DND-41 (cell line): ENCODE measurements around the gene SLC25A1.

Experiments used
- ATAC-seq: fragments of 200-7000 bp; cut with Tn5 transposase; 3 replicates; pipeline ENCODE4 v1.9.1; 2021; ENCODE audit warnings: low read depth; ENCODE audit not compliant: insufficient read depth
- DNase-seq: peaks from one replicate; pipeline ENCODE4 v3.0.0-alpha.2; 2020
- H2AFZ ChIP-seq: 2 replicates; pipeline ENCODE4 v1.6.0; 2012; ENCODE audit warnings: low read depth, low read length
- H3K27ac ChIP-seq: 2 replicates; pipeline ENCODE4 v1.5.1; 2012; ENCODE audit warnings: low read length, inconsistent platforms
- H3K27me3 ChIP-seq: fragments of 200-600 bp; sonication (generic); 2 replicates; pipeline ENCODE4 v1.6.0; 2012; ENCODE audit warnings: low read length, mild to moderate bottlenecking, inconsistent platforms; ENCODE audit not compliant: insufficient read depth, poor library complexity
- H3K36me3 ChIP-seq: 2 replicates; pipeline ENCODE4 v1.5.1; 2012; ENCODE audit warnings: low read length, inconsistent platforms; ENCODE audit not compliant: insufficient read depth
- H3K4me1 ChIP-seq: 2 replicates; pipeline ENCODE4 v1.5.1; 2012; ENCODE audit warnings: mild to moderate bottlenecking, low read length; ENCODE audit not compliant: insufficient read depth
- H3K4me2 ChIP-seq: 2 replicates; pipeline ENCODE4 v1.6.0; 2012; ENCODE audit warnings: mild to moderate bottlenecking, moderate library complexity, low read length, inconsistent platforms; ENCODE audit not compliant: insufficient read depth
- H3K4me3 ChIP-seq, 2 experiments: fragments of 200-600 bp in 1 of 2; shearing (Covaris generic) in 1 of 2; 2 replicates each; pipeline ENCODE4 v1.5.1; 2012 to 2016; ENCODE audit warnings: inconsistent platforms in 2 of 2, low read length in 2 of 2, mild to moderate bottlenecking in 2 of 2, low read depth in 1 of 2, moderate library complexity in 1 of 2
- H3K79me2 ChIP-seq: 2 replicates; pipeline ENCODE4 v1.6.0; 2012; ENCODE audit warnings: low read length, inconsistent platforms; ENCODE audit not compliant: insufficient read depth
- H3K9ac ChIP-seq: 2 replicates; pipeline ENCODE4 v1.6.0; 2012; ENCODE audit warnings: low read depth, mild to moderate bottlenecking, inconsistent platforms, low read length, moderate library complexity
- H3K9me3 ChIP-seq: 2 replicates; pipeline ENCODE4 v1.5.1; 2012; ENCODE audit warnings: low read length, moderate library complexity, mild to moderate bottlenecking, inconsistent platforms; ENCODE audit not compliant: insufficient read depth, severe bottlenecking
- H4K20me1 ChIP-seq: 2 replicates; pipeline ENCODE4 v1.6.0; 2012; ENCODE audit warnings: low read length; ENCODE audit not compliant: insufficient read depth
- EZH2 ChIP-seq: IDR thresholded peaks from 3 replicates; pipeline ENCODE4 v1.6.1; 2012; ENCODE audit warnings: borderline replicate concordance, low read depth, mild to moderate bottlenecking, moderate library complexity, low read length, inconsistent platforms; ENCODE audit not compliant: severe bottlenecking
- TF ChIP-seq, protein P1 (sequence below): IDR thresholded peaks from 2 replicates; pipeline ENCODE4 v1.5.1; 2012; ENCODE audit warnings: borderline replicate concordance, low read length, moderate library complexity, mild to moderate bottlenecking; ENCODE audit not compliant: poor library complexity, severe bottlenecking; ENCODE audit errors: extremely low read depth

Gene SLC25A1

DNA sequence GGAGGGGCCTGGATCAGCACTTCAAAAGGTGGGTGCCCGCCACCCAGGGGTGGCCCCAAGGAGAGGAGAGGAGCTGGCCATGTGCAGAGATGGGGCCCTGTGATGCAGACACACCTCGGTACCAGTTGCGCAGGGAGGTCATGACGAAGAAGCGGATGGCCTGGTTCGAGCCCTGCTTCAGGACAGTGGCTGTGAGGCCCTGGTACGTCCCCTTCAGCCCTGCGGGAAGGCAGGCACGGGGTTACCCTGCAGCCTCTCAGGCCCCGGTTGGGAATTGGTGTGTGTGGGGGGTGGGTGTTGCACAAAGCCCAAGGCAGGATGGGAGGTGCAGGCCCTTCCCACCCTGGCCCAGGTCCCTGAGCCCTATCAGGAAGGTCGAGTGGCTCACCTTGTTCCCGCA lies 1.8 kb downstream of the SLC25A1 start:
- DNase-seq (no peak), ATAC-seq (no peak)
- no peaks in the 10 kb centered on the region for H3K9me3 ChIP-seq
- H2AFZ ChIP-seq: no peak overlapping the region
- H3K4me1 ChIP-seq: peaks cover 68% of the 10 kb centered on the region
- peak overlapping the region; percentile 43; the same call in 1 of the 2 replicates for H3K27ac ChIP-seq
- peak overlapping the region in 1 of 2 experiments; percentile 68; a peak in 2 of 4 replicates for H3K4me3 ChIP-seq
- H3K36me3 ChIP-seq: peaks cover 34% of the 10 kb centered on the region
- TF ChIP-seq, protein P1, sequence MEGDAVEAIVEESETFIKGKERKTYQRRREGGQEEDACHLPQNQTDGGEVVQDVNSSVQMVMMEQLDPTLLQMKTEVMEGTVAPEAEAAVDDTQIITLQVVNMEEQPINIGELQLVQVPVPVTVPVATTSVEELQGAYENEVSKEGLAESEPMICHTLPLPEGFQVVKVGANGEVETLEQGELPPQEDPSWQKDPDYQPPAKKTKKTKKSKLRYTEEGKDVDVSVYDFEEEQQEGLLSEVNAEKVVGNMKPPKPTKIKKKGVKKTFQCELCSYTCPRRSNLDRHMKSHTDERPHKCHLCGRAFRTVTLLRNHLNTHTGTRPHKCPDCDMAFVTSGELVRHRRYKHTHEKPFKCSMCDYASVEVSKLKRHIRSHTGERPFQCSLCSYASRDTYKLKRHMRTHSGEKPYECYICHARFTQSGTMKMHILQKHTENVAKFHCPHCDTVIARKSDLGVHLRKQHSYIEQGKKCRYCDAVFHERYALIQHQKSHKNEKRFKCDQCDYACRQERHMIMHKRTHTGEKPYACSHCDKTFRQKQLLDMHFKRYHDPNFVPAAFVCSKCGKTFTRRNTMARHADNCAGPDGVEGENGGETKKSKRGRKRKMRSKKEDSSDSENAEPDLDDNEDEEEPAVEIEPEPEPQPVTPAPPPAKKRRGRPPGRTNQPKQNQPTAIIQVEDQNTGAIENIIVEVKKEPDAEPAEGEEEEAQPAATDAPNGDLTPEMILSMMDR: no peak
- no peak for TF ChIP-seq EZH2
- H4K20me1 ChIP-seq: peaks cover 57% of the 10 kb centered on the region
- peaks cover 66% of the 10 kb centered on the region for H3K79me2 ChIP-seq
- H3K4me2 ChIP-seq: peak overlapping the region; percentile 82
- no peaks in the 10 kb centered on the region for H3K27me3 ChIP-seq
- peak overlapping the region; percentile 86 for H3K9ac ChIP-seq

DNA sequence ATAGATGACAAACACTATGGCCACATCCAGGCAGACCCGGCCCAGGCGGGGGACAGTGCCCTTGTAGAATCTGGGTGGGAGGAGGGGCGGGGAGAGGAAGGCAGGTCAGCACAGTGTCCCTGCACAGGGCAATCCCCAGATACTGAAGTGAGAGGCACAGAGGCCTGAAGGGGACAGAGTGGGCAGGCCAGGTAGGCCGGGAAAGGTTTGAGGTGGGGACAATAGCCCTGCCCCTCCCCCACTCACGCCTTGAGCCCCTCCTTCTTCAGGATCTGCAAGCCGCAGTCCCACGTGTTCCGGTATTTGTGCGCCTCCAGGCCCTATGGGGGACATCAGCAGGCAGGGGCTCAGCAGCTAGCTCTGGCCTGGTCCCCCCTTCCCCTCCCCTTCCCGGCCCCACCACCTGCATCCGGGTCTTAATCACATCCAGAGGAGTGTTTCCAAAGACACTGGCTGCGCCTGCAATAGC lies 2.3 kb downstream of the SLC25A1 start:
- Histone ChIP-seq H3K79me2 (peaks cover 70% of the 10 kb centered on the region), H3K9me3 (no peaks in the 10 kb centered on the region), H3K27me3 (no peaks in the 10 kb centered on the region), H3K4me2 (peak overlapping the region; percentile 82; the same call in 1 of the 2 replicates), H3K36me3 (peaks cover 34% of the 10 kb centered on the region), H3K27ac (no peak overlapping the region), H3K4me1 (peaks cover 68% of the 10 kb centered on the region), H2AFZ (no peak overlapping the region), H4K20me1 (peaks cover 53% of the 10 kb centered on the region), H3K9ac (no peak overlapping the region), H3K4me3 (peak overlapping the region in 1 of 2 experiments; percentile 68; a peak in 1 of 4 replicates)
- TF ChIP-seq, protein P1: no peak
- no peak for TF ChIP-seq EZH2
- DNase-seq: no peak
- ATAC-seq: no peak

DNA sequence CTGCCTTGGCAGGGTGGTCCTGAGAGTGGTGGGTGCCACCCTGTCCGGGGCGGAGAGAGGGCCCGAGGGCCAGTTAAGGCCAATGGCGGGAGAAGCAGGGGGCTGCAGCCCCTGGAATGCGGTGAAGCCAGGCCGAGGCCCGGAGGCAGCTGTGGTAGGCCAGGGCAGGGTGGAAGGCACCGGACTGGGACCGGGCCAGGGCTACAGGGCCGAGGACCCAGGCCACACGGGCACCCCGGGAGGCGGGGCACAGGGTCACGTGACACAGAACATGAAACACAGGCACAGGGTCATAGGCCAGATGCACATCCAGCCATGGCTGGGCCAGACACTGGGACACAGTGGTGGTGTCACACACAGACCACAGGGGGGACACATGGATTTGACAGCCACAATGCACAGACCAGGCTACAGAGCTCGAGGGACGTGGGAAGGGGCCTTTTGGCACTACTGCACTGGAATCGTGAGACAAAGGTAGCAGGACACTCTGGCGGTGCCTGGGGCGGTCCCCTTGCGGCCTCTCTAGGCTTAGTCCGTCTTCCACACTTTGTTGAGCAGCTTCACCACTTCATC lies 2.8 kb downstream of the SLC25A1 start:
- H3K9ac ChIP-seq: no peak overlapping the region
- peaks cover 75% of the 10 kb centered on the region for H3K79me2 ChIP-seq
- no peaks in the 10 kb centered on the region for H3K27me3 ChIP-seq
- peaks cover 53% of the 10 kb centered on the region for H4K20me1 ChIP-seq
- TF ChIP-seq, protein P1: no peak
- TF ChIP-seq EZH2: no peak
- DNase-seq (no peak), ATAC-seq (no peak)
- no peak overlapping the region for H3K27ac ChIP-seq
- H3K36me3 ChIP-seq: peaks cover 34% of the 10 kb centered on the region
- H3K4me1 ChIP-seq: peaks cover 71% of the 10 kb centered on the region
- H3K9me3 ChIP-seq: no peaks in the 10 kb centered on the region
- peak overlapping the region; percentile 7; the same call in 1 of the 2 replicates for H3K4me2 ChIP-seq
- H3K4me3 ChIP-seq: no peak overlapping the region
- H2AFZ ChIP-seq: no peak overlapping the region
